Stomach smooth muscle (tissue), 2 donors: Measurements from ENCODE around the gene LONP2.
"Not testable (repeated sequence)": the region's sequence is repeated elsewhere in the genome, so short reads cannot be mapped to it uniquely, and the experiment has no call there.

ENCODE experiments used
- H3K27ac ChIP-seq: one replicate; pipeline ENCODE4 v1.7.0; 2013; ENCODE audit warnings: mild to moderate bottlenecking, low read length, inconsistent platforms
- H3K27me3 ChIP-seq, 2 donors: one replicate each; pipeline ENCODE4 v1.7.0; 2013; ENCODE audit warnings: low read length in 2 of 2; ENCODE audit not compliant: insufficient read depth in 2 of 2, control insufficient read depth in 1 of 2
- H3K36me3 ChIP-seq, 2 donors: one replicate each; pipeline ENCODE4 v1.7.0; 2013; ENCODE audit warnings: low read length in 2 of 2; ENCODE audit not compliant: control insufficient read depth in 2 of 2, insufficient read depth in 2 of 2
- H3K4me1 ChIP-seq: one replicate; pipeline ENCODE4 v1.7.0; 2013; ENCODE audit warnings: low read length; ENCODE audit not compliant: control insufficient read depth, insufficient read depth
- H3K4me3 ChIP-seq, 2 donors: one replicate each; pipeline ENCODE4 v1.7.0; 2013; ENCODE audit warnings: low read length in 2 of 2
- H3K9ac ChIP-seq, 2 donors: one replicate each; pipeline ENCODE4 v1.7.0; 2013; ENCODE audit warnings: low read length in 2 of 2, mild to moderate bottlenecking in 1 of 2
- H3K9me3 ChIP-seq, 2 donors: one replicate each; pipeline ENCODE4 v1.7.0; 2013; ENCODE audit warnings: low read length in 2 of 2; ENCODE audit not compliant: control insufficient read depth in 2 of 2
- donor health status: healthy.
- donor health status: Pancreatic carcinoma.

Gene LONP2

DNA sequence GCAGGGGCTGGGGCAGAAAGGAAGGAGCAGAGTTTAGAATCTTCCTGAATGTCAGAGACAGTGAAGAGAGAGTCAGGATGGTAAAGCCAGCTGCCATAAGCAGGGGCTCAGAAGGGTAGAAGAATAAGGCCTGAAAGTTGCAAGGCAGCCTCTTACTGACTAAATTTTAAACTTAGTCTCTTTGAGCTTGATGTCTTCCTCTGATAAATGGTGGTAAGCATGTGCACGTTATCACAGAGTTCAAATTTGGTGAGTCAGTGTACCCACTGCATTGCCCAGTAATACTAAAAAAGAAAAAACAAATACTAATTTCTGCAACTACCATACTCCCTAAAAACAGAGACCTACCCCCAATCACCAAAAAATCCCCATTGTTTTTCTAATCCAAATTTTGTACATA is 96.0 kb downstream of the LONP2 start:
- H3K9me3 ChIP-seq: no peaks in the 10 kb centered on the region
- H3K27me3 ChIP-seq: no peaks in the 10 kb centered on the region
- H3K36me3 ChIP-seq: peaks cover 12 to 21% of the 10 kb centered on the region in 2 donors
- peaks cover 2% of the 10 kb centered on the region for H3K4me1 ChIP-seq
- H3K4me3 ChIP-seq: no peak overlapping the region
- H3K27ac ChIP-seq: no peak overlapping the region
- no peak overlapping the region for H3K9ac ChIP-seq

DNA sequence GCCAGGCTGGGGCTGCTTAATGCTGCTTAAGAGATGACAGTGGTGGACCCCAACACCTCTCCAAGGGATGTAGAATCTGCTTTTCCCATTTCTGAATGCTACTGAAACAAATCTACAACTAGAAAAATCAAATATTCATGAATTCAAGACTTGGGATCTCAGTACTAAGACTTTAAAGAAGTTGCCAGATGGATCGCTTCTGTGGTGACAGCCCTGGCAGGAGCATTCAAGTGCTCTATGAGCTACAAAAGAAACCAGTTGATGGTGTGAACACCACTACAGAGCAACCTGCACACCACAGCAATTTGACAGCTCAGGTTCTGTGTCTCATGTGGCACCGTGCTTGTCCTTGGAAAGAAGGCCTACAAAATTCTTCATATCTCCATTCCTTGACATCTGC is 98.5 kb downstream of the LONP2 start:
- H3K4me1 ChIP-seq: no peaks in the 10 kb centered on the region
- H3K36me3 ChIP-seq: peaks cover 10 to 21% of the 10 kb centered on the region in 2 donors
- H3K9me3 ChIP-seq: no peaks in the 10 kb centered on the region
- H3K27ac ChIP-seq: no peak overlapping the region
- H3K27me3 ChIP-seq: no peaks in the 10 kb centered on the region
- H3K9ac ChIP-seq: no peak overlapping the region
- no peak overlapping the region for H3K4me3 ChIP-seq

- Histone ChIP-seq H3K27ac (no peak overlapping the region), H3K9me3 (no peaks in the 10 kb centered on the region), H3K4me1 (no peaks in the 10 kb centered on the region), H3K9ac (no peak overlapping the region), H3K4me3 (no peak overlapping the region), H3K27me3 (no peaks in the 10 kb centered on the region), H3K36me3 (peaks cover 21 to 29% of the 10 kb centered on the region in 2 donors)
Observed at GRCh38 chr16:48347191-48347865, 103.2 kb downstream of the LONP2 start.

- H3K9me3 ChIP-seq: no peaks in the 10 kb centered on the region
- H3K27me3 ChIP-seq: no peaks in the 10 kb centered on the region
- peaks cover 18 to 27% of the 10 kb centered on the region in 2 donors for H3K36me3 ChIP-seq
- H3K27ac ChIP-seq: no peak overlapping the region
- no peak overlapping the region for H3K4me3 ChIP-seq
- H3K4me1 ChIP-seq: no peaks in the 10 kb centered on the region
- no peak overlapping the region for H3K9ac ChIP-seq
Observed at GRCh38 chr16:48347980-48348379, 103.9 kb downstream of the LONP2 start.

GRCh38 chr16:48350736-48351135 is 106.6 kb downstream of the LONP2 start:
- Histone ChIP-seq H3K4me3 (no peak overlapping the region), H3K9me3 (no peaks in the 10 kb centered on the region), H3K36me3 (peaks cover 17 to 28% of the 10 kb centered on the region in 2 donors), H3K27me3 (no peaks in the 10 kb centered on the region), H3K27ac (no peak overlapping the region), H3K9ac (no peak overlapping the region), H3K4me1 (no peaks in the 10 kb centered on the region)

DNA sequence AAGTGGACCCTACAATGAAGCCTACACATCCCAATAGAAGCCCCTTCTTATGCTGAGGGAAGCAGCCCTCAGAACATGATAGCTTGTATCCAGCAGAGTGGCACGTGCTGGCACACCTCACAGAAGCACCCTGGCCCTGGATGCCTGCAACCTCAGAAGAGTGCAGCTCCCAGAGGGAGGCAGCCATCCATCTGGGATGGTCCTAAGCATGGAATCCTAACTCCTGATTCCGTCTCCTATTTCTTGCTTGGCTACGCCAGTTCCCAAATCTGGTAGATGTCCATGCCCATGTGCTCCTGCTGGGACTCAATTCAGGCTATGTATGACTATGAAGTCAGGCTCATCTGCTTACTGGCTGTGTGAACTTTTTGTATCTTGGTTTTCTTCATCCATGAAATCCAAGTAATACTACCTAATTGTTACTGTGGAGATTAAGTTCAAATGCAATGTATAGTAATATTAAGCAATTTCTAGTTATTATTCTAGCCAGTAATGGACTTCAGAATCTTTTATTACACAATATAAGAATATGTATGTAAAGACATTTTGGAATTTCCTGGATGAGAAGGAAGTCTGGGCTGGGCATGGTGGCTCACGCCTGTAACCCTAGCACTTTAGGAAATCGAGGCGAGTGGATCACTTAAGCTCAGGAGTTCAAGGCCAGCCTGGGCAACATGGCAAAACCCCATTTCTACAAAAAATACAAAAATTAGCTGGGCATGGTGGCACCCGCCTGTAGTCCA is 108.7 kb downstream of the LONP2 start:
- H3K27me3 ChIP-seq: no peaks in the 10 kb centered on the region
- no peak overlapping the region for H3K27ac ChIP-seq
- H3K9me3 ChIP-seq: no peaks in the 10 kb centered on the region
- no peaks in the 10 kb centered on the region for H3K4me1 ChIP-seq
- H3K9ac ChIP-seq: no peak overlapping the region
- H3K36me3 ChIP-seq: peaks cover 14 to 22% of the 10 kb centered on the region in 2 donors
- no peak overlapping the region for H3K4me3 ChIP-seq

- no peak overlapping the region for H3K4me3 ChIP-seq
- H3K9me3 ChIP-seq: no peaks in the 10 kb centered on the region
- no peaks in the 10 kb centered on the region for H3K27me3 ChIP-seq
- no peak overlapping the region for H3K9ac ChIP-seq
- no peaks in the 10 kb centered on the region for H3K4me1 ChIP-seq
- no peak overlapping the region for H3K27ac ChIP-seq
- H3K36me3 ChIP-seq: peaks cover 12 to 20% of the 10 kb centered on the region in 2 donors
Observed at GRCh38 chr16:48353565-48354163, 109.6 kb downstream of the LONP2 start.

GRCh38 chr16:48354385-48354784 is 110.3 kb downstream of the LONP2 start:
- not testable (repeated sequence) for H3K9ac ChIP-seq, H3K4me3 ChIP-seq, H3K9me3 ChIP-seq, H3K27me3 ChIP-seq, H3K4me1 ChIP-seq, H3K27ac ChIP-seq
- peaks cover 11 to 19% of the 10 kb centered on the region in 2 donors for H3K36me3 ChIP-seq

- Histone ChIP-seq H3K9me3 (no peaks in the 10 kb centered on the region), H3K36me3 (peaks cover 11 to 19% of the 10 kb centered on the region in 2 donors), H3K27me3 (no peaks in the 10 kb centered on the region), H3K4me3 (no peak overlapping the region), H3K27ac (no peak overlapping the region), H3K4me1 (no peaks in the 10 kb centered on the region), H3K9ac (no peak overlapping the region)
Observed at GRCh38 chr16:48354877-48355855, 111.1 kb downstream of the LONP2 start.

- H3K27me3 ChIP-seq: no peaks in the 10 kb centered on the region
- H3K27ac ChIP-seq: no peak overlapping the region
- peaks cover 3 to 17% of the 10 kb centered on the region in 2 donors for H3K36me3 ChIP-seq
- no peak overlapping the region for H3K9ac ChIP-seq
- no peaks in the 10 kb centered on the region for H3K9me3 ChIP-seq
- peaks cover 3% of the 10 kb centered on the region for H3K4me1 ChIP-seq
- H3K4me3 ChIP-seq: no peak overlapping the region
Observed at GRCh38 chr16:48356633-48357376, 112.7 kb downstream of the LONP2 start.
